Muscle layer of duodenum (tissue), 2 donors: ENCODE data around the gene GJC3.
"Not testable (repeated sequence)": the region's sequence is repeated elsewhere in the genome, so short reads cannot be mapped to it uniquely, and the experiment has no call there.

Source experiments
- H3K27ac ChIP-seq: one replicate; pipeline ENCODE4 v1.7.0; 2013; ENCODE audit warnings: mild to moderate bottlenecking, low read length
- H3K27me3 ChIP-seq: one replicate; pipeline ENCODE4 v1.7.0; 2013; ENCODE audit warnings: low read depth, mild to moderate bottlenecking, control low read depth, low read length
- H3K36me3 ChIP-seq, 2 donors: one replicate each; pipeline ENCODE4 v1.7.0; 2013; ENCODE audit warnings: low read length in 2 of 2, control low read depth in 1 of 2, mild to moderate bottlenecking in 1 of 2; ENCODE audit not compliant: insufficient read depth in 2 of 2, control insufficient read depth in 1 of 2
- H3K4me1 ChIP-seq, 2 donors: one replicate each; pipeline ENCODE4 v1.7.0; 2013; ENCODE audit warnings: low read length in 2 of 2, mild to moderate bottlenecking in 2 of 2, control low read depth in 1 of 2, moderate library complexity in 1 of 2; ENCODE audit not compliant: insufficient read depth in 2 of 2, control insufficient read depth in 1 of 2
- H3K4me3 ChIP-seq, 2 donors: one replicate each; pipeline ENCODE4 v1.7.0; 2013; ENCODE audit warnings: low read length in 2 of 2, low read depth in 1 of 2, mild to moderate bottlenecking in 1 of 2
- H3K9me3 ChIP-seq, 2 donors: one replicate each; pipeline ENCODE4 v1.7.0; 2013; ENCODE audit warnings: low read length in 2 of 2, control low read depth in 1 of 2, mild to moderate bottlenecking in 1 of 2; ENCODE audit not compliant: control insufficient read depth in 1 of 2
- donor health status: healthy.

The GJC3 gene, protein sequence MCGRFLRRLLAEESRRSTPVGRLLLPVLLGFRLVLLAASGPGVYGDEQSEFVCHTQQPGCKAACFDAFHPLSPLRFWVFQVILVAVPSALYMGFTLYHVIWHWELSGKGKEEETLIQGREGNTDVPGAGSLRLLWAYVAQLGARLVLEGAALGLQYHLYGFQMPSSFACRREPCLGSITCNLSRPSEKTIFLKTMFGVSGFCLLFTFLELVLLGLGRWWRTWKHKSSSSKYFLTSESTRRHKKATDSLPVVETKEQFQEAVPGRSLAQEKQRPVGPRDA

DNA sequence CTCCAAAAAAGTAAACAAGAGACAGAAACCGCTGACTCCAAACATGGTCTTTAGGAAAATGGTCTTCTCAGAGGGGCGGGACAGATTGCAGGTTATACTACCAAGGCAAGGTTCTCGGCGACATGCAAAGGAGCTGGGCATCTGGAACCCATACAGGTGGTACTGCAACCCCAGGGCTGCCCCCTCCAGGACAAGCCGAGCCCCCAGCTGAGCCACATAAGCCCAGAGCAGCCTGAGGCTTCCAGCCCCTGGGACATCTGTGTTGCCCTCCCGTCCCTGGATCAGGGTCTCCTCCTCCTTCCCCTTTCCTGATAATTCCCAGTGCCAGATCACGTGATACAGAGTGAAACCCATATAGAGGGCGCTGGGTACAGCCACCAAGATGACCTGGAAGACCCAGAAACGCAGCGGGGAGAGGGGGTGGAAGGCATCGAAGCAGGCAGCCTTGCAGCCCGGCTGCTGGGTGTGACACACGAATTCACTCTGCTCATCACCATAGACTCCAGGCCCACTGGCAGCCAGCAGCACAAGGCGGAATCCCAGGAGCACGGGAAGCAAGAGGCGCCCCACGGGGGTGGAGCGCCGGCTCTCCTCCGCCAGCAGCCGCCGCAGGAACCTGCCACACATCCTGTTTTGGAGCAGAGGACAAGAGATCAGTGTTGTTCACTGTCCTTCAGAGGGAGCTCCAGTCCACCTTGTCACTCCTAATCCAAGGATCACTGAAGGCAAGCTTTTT, at the start of gene GJC3:
TSS of gene GJC3 (minus strand) at position 627 of the 736 bp plus-strand sequence. CDS start at position 627, 0 bp downstream.
- H3K27ac ChIP-seq: no peak within 1 kb of the TSS
- peak within 1 kb of the TSS; percentile 5 to 43 for H3K4me3 ChIP-seq
- H3K36me3 ChIP-seq: no peaks in the 10 kb centered on the region
- H3K27me3 ChIP-seq: no peaks in the 10 kb centered on the region
- H3K4me1 ChIP-seq: peaks cover 0 to 14% of the 10 kb centered on the region in 2 donors
- H3K9me3 ChIP-seq: no peaks in the 10 kb centered on the region

DNA sequence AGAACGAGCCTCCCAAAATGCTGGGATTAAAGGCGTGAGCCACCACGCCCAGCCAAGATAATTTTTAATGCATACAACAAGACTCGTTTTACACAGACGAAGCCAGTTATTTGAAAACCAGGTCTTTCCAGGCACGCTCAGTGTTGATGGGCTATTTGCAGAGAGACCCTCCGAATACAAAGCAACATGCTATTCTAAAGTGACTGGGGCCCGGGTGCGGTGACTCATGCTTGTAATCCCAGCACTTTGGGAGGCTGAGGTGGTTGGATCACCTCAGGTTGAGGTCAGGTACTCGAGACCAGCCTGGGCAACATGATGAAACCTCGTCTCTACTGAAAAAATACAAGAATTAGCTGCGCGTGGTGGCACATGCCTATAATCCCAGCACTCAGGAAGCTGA, 47.2 kb upstream of the GJC3 start:
- no peak overlapping the region for H3K4me3 ChIP-seq
- no peaks in the 10 kb centered on the region for H3K4me1 ChIP-seq
- H3K9me3 ChIP-seq: no peaks in the 10 kb centered on the region
- no peaks in the 10 kb centered on the region for H3K27me3 ChIP-seq
- H3K27ac ChIP-seq: no peak overlapping the region
- no peaks in the 10 kb centered on the region for H3K36me3 ChIP-seq

DNA sequence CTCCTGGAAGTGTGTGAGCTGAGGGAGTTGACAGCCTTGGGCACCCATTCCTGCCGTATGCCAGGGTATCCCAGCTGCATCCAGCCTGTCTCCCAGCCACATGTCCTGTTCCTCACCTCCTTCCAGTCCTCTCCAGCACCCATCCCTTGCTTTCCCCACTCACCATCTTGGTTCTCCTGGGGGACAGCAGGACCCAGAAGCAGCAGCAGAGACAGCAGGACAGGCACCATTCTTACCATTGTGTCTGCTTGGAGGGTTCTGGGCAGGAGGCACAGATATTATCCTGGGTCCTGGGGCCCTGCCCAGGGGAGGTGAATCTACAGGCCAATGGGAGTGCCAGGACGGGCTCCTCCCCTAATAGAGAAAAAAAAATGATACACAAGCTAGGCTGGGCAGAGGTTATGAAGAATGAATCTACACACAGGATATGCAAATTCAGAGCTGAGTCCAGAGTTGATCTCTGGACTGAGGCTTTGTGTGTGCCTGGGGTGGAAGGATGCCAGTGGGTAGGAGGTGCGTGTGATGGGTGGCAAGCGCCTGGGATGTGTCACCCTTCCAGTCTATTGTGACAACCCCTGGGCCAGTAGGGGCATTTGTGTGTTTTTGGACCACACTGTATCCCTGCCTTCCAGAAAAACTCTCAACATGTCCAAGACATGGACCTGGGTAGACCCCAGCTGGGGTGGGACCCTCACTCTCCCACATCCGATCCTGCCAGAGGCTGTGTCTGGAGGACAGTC, 46.5 kb upstream of the GJC3 start, which contains the start of gene AZGP1:
TSS of gene AZGP1 (minus strand) at position 250 of the 740 bp plus-strand sequence. CDS start at position 239, 11 bp downstream.
- no peaks in the 10 kb centered on the region for H3K36me3 ChIP-seq
- no peak within 1 kb of the TSS for H3K27ac ChIP-seq
- no peaks in the 10 kb centered on the region for H3K4me1 ChIP-seq
- no peaks in the 10 kb centered on the region for H3K27me3 ChIP-seq
- peak within 1 kb of the TSS in 1 of 2 donors; percentile 21 for H3K4me3 ChIP-seq
- H3K9me3 ChIP-seq: no peaks in the 10 kb centered on the region

DNA sequence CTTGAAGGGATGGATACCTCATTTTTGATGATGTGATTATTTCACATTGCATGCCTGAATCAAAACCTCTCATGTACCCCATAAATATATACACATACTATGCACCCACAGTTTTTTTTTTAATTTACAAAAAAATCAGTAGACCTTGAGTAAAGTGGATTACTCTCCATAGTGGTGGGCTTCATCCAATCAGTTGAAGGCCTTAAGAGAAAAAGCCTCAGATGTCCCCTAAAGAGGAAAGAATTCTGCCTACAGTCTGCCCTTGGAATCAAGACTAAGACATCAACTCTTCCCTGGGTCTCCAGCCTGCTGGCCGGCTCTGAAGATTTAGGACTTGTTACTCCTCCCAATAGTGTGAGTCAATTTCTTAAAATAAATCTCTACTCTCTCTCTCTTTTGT, 45.3 kb upstream of the GJC3 start:
- Histone ChIP-seq H3K4me1 (no peaks in the 10 kb centered on the region), H3K4me3 (no peak overlapping the region), H3K36me3 (no peaks in the 10 kb centered on the region)

DNA sequence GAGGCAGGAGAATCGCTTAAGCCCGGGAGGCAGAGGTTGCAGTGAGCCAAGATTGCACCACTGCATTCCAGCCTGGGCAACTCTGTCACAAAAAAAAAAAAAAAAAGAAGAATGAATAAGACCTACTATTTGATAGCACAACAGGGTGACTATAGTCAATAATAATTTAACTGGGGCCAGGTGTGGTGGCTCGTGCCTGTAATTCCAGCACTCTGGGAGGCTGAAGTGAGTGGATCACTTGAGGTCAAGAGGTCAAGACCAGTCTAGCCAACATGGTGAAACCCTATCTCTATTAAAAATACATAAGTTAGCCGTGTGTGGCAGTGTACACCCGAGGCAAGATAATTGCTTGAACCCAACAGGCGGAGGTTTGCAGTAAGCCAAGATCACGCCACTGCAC, 44.4 kb upstream of the GJC3 start:
- not testable (repeated sequence) for H3K4me3 ChIP-seq, H3K9me3 ChIP-seq, H3K4me1 ChIP-seq, H3K36me3 ChIP-seq, H3K27ac ChIP-seq, H3K27me3 ChIP-seq

More for the DNA sequence above, 45.3 kb upstream of the GJC3 start:
- no peaks in the 10 kb centered on the region for H3K9me3 ChIP-seq
- no peaks in the 10 kb centered on the region for H3K27me3 ChIP-seq
- H3K27ac ChIP-seq: no peak overlapping the region

DNA sequence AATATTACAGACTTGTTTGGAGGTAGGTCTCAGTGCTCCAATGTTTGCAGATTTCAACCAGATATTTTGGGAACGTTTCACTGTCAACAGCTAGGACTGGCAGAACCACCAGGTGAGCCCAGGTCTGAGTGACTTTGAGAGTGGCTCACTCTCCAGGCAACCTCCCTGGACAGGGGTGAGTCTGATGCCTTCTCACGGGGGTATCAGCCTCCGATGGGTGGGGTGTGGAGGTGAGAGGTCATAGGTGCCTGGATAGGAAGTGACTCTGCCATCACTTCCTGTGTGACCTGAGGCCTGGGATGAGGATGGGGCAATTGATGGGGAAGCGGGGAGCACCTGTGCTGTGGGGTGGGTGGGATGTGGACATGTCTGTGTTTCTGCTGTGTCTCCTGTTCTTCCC, 41.8 kb upstream of the GJC3 start:
- Histone ChIP-seq H3K4me3 (no peak overlapping the region), H3K4me1 (no peaks in the 10 kb centered on the region), H3K36me3 (no peaks in the 10 kb centered on the region), H3K27me3 (no peaks in the 10 kb centered on the region), H3K9me3 (no peaks in the 10 kb centered on the region), H3K27ac (no peak overlapping the region)

DNA sequence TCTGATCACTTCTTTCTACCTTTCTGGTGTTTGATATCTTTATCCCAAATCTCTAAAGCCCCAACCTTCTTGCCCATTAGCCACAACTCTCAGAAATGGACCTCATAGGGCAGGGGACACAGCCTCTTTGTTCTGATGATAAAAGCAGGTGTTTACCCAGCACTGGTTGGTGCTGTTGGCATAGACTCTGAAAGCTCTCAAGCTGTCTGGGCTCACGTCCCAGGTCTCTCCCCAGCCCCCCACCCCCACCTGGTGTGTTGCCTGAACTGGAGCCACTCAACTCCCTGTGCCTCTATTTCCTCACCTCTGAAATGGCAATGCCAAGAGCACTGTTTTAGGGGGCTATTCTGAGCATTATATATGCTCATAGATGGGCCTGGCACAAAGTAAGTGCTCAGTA, 40.4 kb upstream of the GJC3 start:
- not testable (repeated sequence) for H3K4me3 ChIP-seq, H3K27me3 ChIP-seq, H3K36me3 ChIP-seq, H3K4me1 ChIP-seq, H3K9me3 ChIP-seq, H3K27ac ChIP-seq

DNA sequence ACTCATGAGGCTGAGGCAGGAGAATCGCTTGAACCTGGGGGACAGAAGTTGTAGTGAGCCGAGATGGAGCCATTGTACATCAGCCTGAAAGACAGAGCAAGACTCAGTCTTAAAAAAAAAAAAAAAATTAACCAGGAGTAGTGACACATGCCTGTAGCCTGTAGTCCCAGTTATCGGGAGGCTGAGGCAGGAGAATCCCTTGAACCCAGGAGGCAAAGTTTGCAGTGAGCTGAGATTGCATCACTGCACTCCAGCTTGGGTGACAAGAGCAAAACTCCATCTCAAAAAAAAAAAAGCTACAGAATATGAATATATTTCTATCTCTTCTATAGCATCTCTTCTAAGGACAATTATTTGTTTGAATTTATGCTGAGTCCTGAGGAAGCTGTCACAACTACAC, 39.9 kb upstream of the GJC3 start:
- H3K4me1 ChIP-seq: no peaks in the 10 kb centered on the region
- H3K9me3 ChIP-seq: no peaks in the 10 kb centered on the region
- no peak overlapping the region for H3K27ac ChIP-seq
- H3K4me3 ChIP-seq: no peak overlapping the region
- no peaks in the 10 kb centered on the region for H3K36me3 ChIP-seq
- H3K27me3 ChIP-seq: no peaks in the 10 kb centered on the region

DNA sequence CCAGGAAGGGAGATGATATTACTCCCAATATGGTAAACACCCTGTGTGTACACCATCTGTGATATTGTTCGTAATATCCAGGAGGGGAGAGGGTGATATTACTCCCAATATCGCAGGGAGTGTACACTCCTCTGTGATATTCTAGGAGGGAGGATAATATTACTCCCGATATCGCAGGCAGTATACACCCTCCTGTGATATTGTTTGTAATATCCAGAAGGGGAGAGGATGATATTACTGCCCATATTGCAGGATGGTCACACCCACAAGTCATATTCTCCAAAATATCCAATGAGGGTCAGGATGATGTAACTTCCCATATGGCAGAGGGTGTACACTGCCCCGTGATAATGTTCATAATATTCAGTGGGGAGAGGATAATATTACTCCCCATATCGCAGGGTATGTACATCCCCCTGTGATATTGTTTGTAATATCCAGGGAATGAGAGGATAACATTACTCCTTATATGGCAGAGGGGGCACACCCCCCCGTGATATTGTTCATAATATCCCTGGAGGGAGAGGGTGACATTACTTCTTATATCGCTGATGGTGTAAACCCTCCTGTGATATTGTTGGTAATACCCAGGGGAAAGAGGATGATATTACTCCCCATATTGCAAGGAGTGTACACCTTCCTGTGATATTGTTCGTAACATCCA, 29.3 kb upstream of the GJC3 start:
- Histone ChIP-seq H3K36me3 (no peaks in the 10 kb centered on the region), H3K4me1 (no peaks in the 10 kb centered on the region), H3K9me3 (no peaks in the 10 kb centered on the region), H3K27me3 (peaks cover 4% of the 10 kb centered on the region), H3K27ac (no peak overlapping the region), H3K4me3 (no peak overlapping the region)

DNA sequence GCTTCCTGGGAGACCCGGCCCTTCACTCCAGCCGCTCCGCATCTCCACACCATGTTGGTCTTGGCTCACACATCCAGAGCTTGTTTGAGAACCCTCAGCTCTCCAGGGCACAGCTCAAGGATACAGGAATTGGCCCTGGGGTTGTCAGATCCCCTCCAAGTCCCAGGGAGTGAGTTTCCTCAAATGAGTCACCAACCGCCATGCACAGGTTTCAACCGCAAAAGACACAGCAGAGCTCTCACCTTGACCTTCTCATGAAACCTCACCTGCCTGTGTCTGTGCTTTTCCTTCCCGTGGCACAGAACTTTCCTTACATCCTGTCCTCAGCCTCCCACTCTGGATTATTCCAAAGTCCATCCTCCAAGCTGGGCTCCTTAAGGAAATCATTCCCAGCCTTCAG, 25.8 kb upstream of the GJC3 start:
- no peaks in the 10 kb centered on the region for H3K36me3 ChIP-seq
- H3K4me3 ChIP-seq: no peak overlapping the region
- H3K27me3 ChIP-seq: no peaks in the 10 kb centered on the region
- no peaks in the 10 kb centered on the region for H3K4me1 ChIP-seq
- H3K9me3 ChIP-seq: no peaks in the 10 kb centered on the region
- H3K27ac ChIP-seq: no peak overlapping the region

DNA sequence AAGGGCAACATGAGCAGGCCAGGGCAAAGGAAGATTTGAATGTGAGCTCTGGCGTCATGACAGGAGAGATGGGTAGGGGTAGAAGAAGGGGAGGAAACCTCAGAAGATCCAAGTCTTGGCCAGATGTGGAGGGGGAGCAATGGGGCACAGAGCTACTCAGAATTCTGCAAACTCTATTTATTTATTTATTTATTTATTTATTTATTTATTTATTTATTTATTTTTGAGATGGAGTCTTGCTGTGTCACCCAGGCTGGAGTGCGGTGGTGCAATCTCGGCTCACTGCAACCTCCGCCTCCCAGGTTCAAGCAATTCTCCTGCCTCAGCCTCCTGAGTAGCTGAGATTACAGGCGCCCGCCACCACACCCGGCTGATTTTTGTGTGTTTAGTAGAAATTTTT, 25.2 kb upstream of the GJC3 start:
- not testable (repeated sequence) for H3K4me3 ChIP-seq, H3K27me3 ChIP-seq, H3K27ac ChIP-seq, H3K9me3 ChIP-seq, H3K36me3 ChIP-seq, H3K4me1 ChIP-seq
